Activated naive CD8-positive, alpha-beta T cell treated with anti-CD3 and anti-CD28 coated beads, Interleukin-2, amount 50 U/mL, for 24 hours (primary cell): Measurements from ENCODE around the gene PAOX.

ENCODE experiments used
- ATAC-seq: fragments of 150-1000 bp; cut with Tn5 transposase; one replicate; pipeline ENCODE4 v1.10.0; 2021
- DNase-seq: peaks from one replicate; pipeline ENCODE4 v3.0.0; 2021
- H3K27ac Mint-ChIP-seq: one replicate; pipeline ENCODE4 v1.8.0; 2021; ENCODE audit warnings: mild to moderate bottlenecking, mixed read lengths
- H3K27me3 Mint-ChIP-seq: one replicate; pipeline ENCODE4 v1.8.0; 2021; ENCODE audit warnings: mixed read lengths
- H3K36me3 Mint-ChIP-seq: one replicate; pipeline ENCODE4 v1.8.0; 2021; ENCODE audit warnings: low read depth, mixed read lengths
- H3K4me1 Mint-ChIP-seq: one replicate; pipeline ENCODE4 v1.8.0; 2021; ENCODE audit warnings: mixed read lengths
- H3K4me3 Mint-ChIP-seq: one replicate; pipeline ENCODE4 v1.8.0; 2021; ENCODE audit warnings: mild to moderate bottlenecking, moderate library complexity, mixed read lengths
- H3K9me3 Mint-ChIP-seq: one replicate; pipeline ENCODE4 v1.8.0; 2021; ENCODE audit warnings: mixed read lengths

PAOX gene

GRCh38 chr10:133355266-133355665 is 23.8 kb upstream of the PAOX start:
- Mint-ChIP-seq H3K4me3 (no peak overlapping the region), H3K4me1 (peaks cover 3% of the 10 kb centered on the region), H3K36me3 (no peaks in the 10 kb centered on the region), H3K27ac (no peak overlapping the region), H3K9me3 (no peaks in the 10 kb centered on the region), H3K27me3 (no peaks in the 10 kb centered on the region)
- ATAC-seq (no peak), DNase-seq (no peak)

GRCh38 chr10:133355991-133356390 is 23.1 kb upstream of the PAOX start:
- no peaks in the 10 kb centered on the region for H3K9me3 Mint-ChIP-seq
- H3K36me3 Mint-ChIP-seq: no peaks in the 10 kb centered on the region
- peak overlapping the region; percentile 63 for H3K4me3 Mint-ChIP-seq
- no peaks in the 10 kb centered on the region for H3K27me3 Mint-ChIP-seq
- DNase-seq (no peak), ATAC-seq (no peak)
- no peak overlapping the region for H3K27ac Mint-ChIP-seq
- H3K4me1 Mint-ChIP-seq: peaks cover 3% of the 10 kb centered on the region

- H3K27me3 Mint-ChIP-seq: no peaks in the 10 kb centered on the region
- H3K9me3 Mint-ChIP-seq: no peaks in the 10 kb centered on the region
- H3K27ac Mint-ChIP-seq: no peak overlapping the region
- peaks cover 8% of the 10 kb centered on the region for H3K4me1 Mint-ChIP-seq
- H3K4me3 Mint-ChIP-seq: peak overlapping the region; percentile 78
- no peak for DNase-seq
- H3K36me3 Mint-ChIP-seq: peaks cover under 1% of the 10 kb centered on the region
- ATAC-seq: peak; percentile 5
Measured at GRCh38 chr10:133356549-133357284, 22.3 kb upstream of the PAOX start.

GRCh38 chr10:133357285-133358161 is 21.5 kb upstream of the PAOX start, which contains the start of gene FUOM:
FUOM (minus strand) TSS chr10:133358019; CDS start chr10:133358007, 12 bp downstream.
- ATAC-seq (peak; percentile 85), DNase-seq (peak; percentile 77)
- Mint-ChIP-seq H3K4me3 (peak within 1 kb of the TSS; percentile 78), H3K27me3 (no peaks in the 10 kb centered on the region), H3K4me1 (peaks cover 13% of the 10 kb centered on the region), H3K27ac (peak within 1 kb of the TSS; percentile 39), H3K9me3 (no peaks in the 10 kb centered on the region), H3K36me3 (peaks cover 6% of the 10 kb centered on the region)

- no peak overlapping the region for H3K4me3 Mint-ChIP-seq
- peaks cover 7% of the 10 kb centered on the region for H3K36me3 Mint-ChIP-seq
- ATAC-seq (no peak), DNase-seq (no peak)
- H3K4me1 Mint-ChIP-seq: peaks cover 13% of the 10 kb centered on the region
- H3K9me3 Mint-ChIP-seq: no peaks in the 10 kb centered on the region
- no peak overlapping the region for H3K27ac Mint-ChIP-seq
- no peaks in the 10 kb centered on the region for H3K27me3 Mint-ChIP-seq
Measured at GRCh38 chr10:133358162-133358924, 20.7 kb upstream of the PAOX start.

GRCh38 chr10:133358925-133359310 is 20.1 kb upstream of the PAOX start:
- no peak overlapping the region for H3K4me3 Mint-ChIP-seq
- H3K9me3 Mint-ChIP-seq: no peaks in the 10 kb centered on the region
- H3K4me1 Mint-ChIP-seq: peaks cover 13% of the 10 kb centered on the region
- DNase-seq (no peak), ATAC-seq (no peak)
- no peaks in the 10 kb centered on the region for H3K27me3 Mint-ChIP-seq
- peaks cover 7% of the 10 kb centered on the region for H3K36me3 Mint-ChIP-seq
- no peak overlapping the region for H3K27ac Mint-ChIP-seq

- Mint-ChIP-seq H3K27ac (no peak overlapping the region), H3K4me3 (no peak overlapping the region), H3K27me3 (no peaks in the 10 kb centered on the region), H3K4me1 (peaks cover 13% of the 10 kb centered on the region), H3K9me3 (no peaks in the 10 kb centered on the region), H3K36me3 (peaks cover 7% of the 10 kb centered on the region)
- ATAC-seq (no peak), DNase-seq (no peak)
Measured at GRCh38 chr10:133359554-133359971, 19.5 kb upstream of the PAOX start.

GRCh38 chr10:133359972-133360610 is 19.0 kb upstream of the PAOX start:
- no peaks in the 10 kb centered on the region for H3K9me3 Mint-ChIP-seq
- H3K4me1 Mint-ChIP-seq: peaks cover 13% of the 10 kb centered on the region
- no peak overlapping the region for H3K27ac Mint-ChIP-seq
- H3K4me3 Mint-ChIP-seq: no peak overlapping the region
- DNase-seq (no peak), ATAC-seq (no peak)
- H3K36me3 Mint-ChIP-seq: peaks cover 7% of the 10 kb centered on the region
- H3K27me3 Mint-ChIP-seq: no peaks in the 10 kb centered on the region

GRCh38 chr10:133361227-133361626 is 17.8 kb upstream of the PAOX start:
- H3K36me3 Mint-ChIP-seq: peaks cover 7% of the 10 kb centered on the region
- H3K27me3 Mint-ChIP-seq: no peaks in the 10 kb centered on the region
- H3K4me3 Mint-ChIP-seq: no peak overlapping the region
- ATAC-seq: no peak
- no peak overlapping the region for H3K27ac Mint-ChIP-seq
- H3K9me3 Mint-ChIP-seq: no peaks in the 10 kb centered on the region
- DNase-seq: no peak
- peaks cover 10% of the 10 kb centered on the region for H3K4me1 Mint-ChIP-seq

GRCh38 chr10:133361773-133362441 is 17.2 kb upstream of the PAOX start:
- ATAC-seq (no peak), DNase-seq (no peak)
- peak overlapping the region; percentile 3 for H3K27ac Mint-ChIP-seq
- peaks cover 7% of the 10 kb centered on the region for H3K36me3 Mint-ChIP-seq
- H3K4me1 Mint-ChIP-seq: peaks cover 10% of the 10 kb centered on the region
- H3K9me3 Mint-ChIP-seq: no peaks in the 10 kb centered on the region
- no peak overlapping the region for H3K4me3 Mint-ChIP-seq
- no peaks in the 10 kb centered on the region for H3K27me3 Mint-ChIP-seq

- H3K27me3 Mint-ChIP-seq: no peaks in the 10 kb centered on the region
- H3K9me3 Mint-ChIP-seq: no peaks in the 10 kb centered on the region
- H3K4me3 Mint-ChIP-seq: no peak overlapping the region
- peaks cover 10% of the 10 kb centered on the region for H3K4me1 Mint-ChIP-seq
- no peak overlapping the region for H3K27ac Mint-ChIP-seq
- DNase-seq: no peak
- ATAC-seq: no peak
- H3K36me3 Mint-ChIP-seq: peaks cover 9% of the 10 kb centered on the region
Measured at GRCh38 chr10:133362846-133363245, 16.2 kb upstream of the PAOX start.

- no peak for DNase-seq
- no peak overlapping the region for H3K27ac Mint-ChIP-seq
- no peaks in the 10 kb centered on the region for H3K9me3 Mint-ChIP-seq
- H3K27me3 Mint-ChIP-seq: no peaks in the 10 kb centered on the region
- ATAC-seq: no peak
- H3K36me3 Mint-ChIP-seq: peaks cover 15% of the 10 kb centered on the region
- peaks cover 15% of the 10 kb centered on the region for H3K4me1 Mint-ChIP-seq
- no peak overlapping the region for H3K4me3 Mint-ChIP-seq
Measured at GRCh38 chr10:133364645-133365431, 14.2 kb upstream of the PAOX start.

GRCh38 chr10:133365461-133366129 is 13.5 kb upstream of the PAOX start:
- Mint-ChIP-seq H3K4me1 (peaks cover 15% of the 10 kb centered on the region), H3K36me3 (peaks cover 15% of the 10 kb centered on the region), H3K9me3 (no peaks in the 10 kb centered on the region), H3K4me3 (no peak overlapping the region), H3K27me3 (no peaks in the 10 kb centered on the region), H3K27ac (no peak overlapping the region)
- ATAC-seq (no peak), DNase-seq (no peak)
